BLaER1 treated with 17β-estradiol and CSF1 and Interleukin-3, amounts not matched to agents 10 nM and 100 nM (cell line): Measurements from ENCODE around the gene ST6GALNAC1.

Experiments
- H3K27ac ChIP-seq, 11 experiments: shearing (Covaris generic); formaldehyde crosslinking; 2 replicates each; pipeline ENCODE4 v1.8.1; 2022
- H3K27me3 ChIP-seq, 11 experiments: shearing (Covaris generic); formaldehyde crosslinking; 2 replicates each; pipeline ENCODE4 v1.8.1; 2022
- H3K36me3 ChIP-seq, 11 experiments: shearing (Covaris generic); formaldehyde crosslinking; 2 replicates each; pipeline ENCODE4 v1.8.1; 2022
- H3K4me1 ChIP-seq, 10 experiments: shearing (Covaris generic); formaldehyde crosslinking; 2 replicates each; pipeline ENCODE4 v1.8.1; 2022
- H3K4me2 ChIP-seq, 11 experiments: shearing (Covaris generic); formaldehyde crosslinking; 2 replicates each; pipeline ENCODE4 v1.8.1; 2022
- H3K4me3 ChIP-seq, 10 experiments: shearing (Covaris generic); formaldehyde crosslinking; 2 replicates each; pipeline ENCODE4 v1.8.1; 2022
- H3K9ac ChIP-seq, 11 experiments: shearing (Covaris generic); formaldehyde crosslinking; 2 replicates each; pipeline ENCODE4 v1.8.1; 2022
- H3K9me3 ChIP-seq, 11 experiments: shearing (Covaris generic); formaldehyde crosslinking; replicated peaks in 1 of 11; 2 replicates each; pipeline ENCODE4 v1.8.1; 2022
- H4K20me1 ChIP-seq, 11 experiments: shearing (Covaris generic); formaldehyde crosslinking; 2 replicates each; pipeline ENCODE4 v1.8.1; 2022
- Cebpa-rat ChIP-seq, 11 experiments: shearing (Covaris generic); IDR thresholded peaks; 2 replicates each; pipeline ENCODE4 v1.8.1; 2022

Gene ST6GALNAC1

GRCh38 chr17:76585649-76586593 lies 57.6 kb downstream of the ST6GALNAC1 start, which contains the start of gene ST6GALNAC2:
TSS of gene ST6GALNAC2 (minus strand) at chr17:76585860. CDS start at chr17:76585808, 52 bp downstream.
- H3K27me3 ChIP-seq: peaks cover 66 to 88% (median 84%) of the 10 kb centered on the region in 11 experiments
- peaks cover 11 to 40% (median 34%) of the 10 kb centered on the region in 10 experiments; a peak in 17 of 20 replicates for H3K4me1 ChIP-seq
- peaks cover 0 to 6% (median 0%) of the 10 kb centered on the region in 11 experiments; a peak in 1 of 22 replicates for H3K9me3 ChIP-seq
- 0 out of 22 replicates have a peak within 1 kb of the TSS, but pooled peaks of 2 of the 11 experiments have one; percentile 4 to 8 for H3K27ac ChIP-seq
- H3K9ac ChIP-seq: peak within 1 kb of the TSS; percentile 19 to 78 (median 64); a peak in 21 of 22 replicates
- TF ChIP-seq Cebpa-rat (IDR thresholded peaks at IDR 0.05): no peak
- H3K4me3 ChIP-seq: peak within 1 kb of the TSS; percentile 49 to 72 (median 63)
- no peaks in the 10 kb centered on the region for H3K36me3 ChIP-seq
- peaks cover 0 to 29% (median 26%) of the 10 kb centered on the region in 11 experiments; a peak in 16 of 22 replicates for H4K20me1 ChIP-seq
- H3K4me2 ChIP-seq: peak within 1 kb of the TSS; percentile 89 to 100 (median 99)

- Histone ChIP-seq H3K4me2 (peak overlapping the region; percentile 89 to 100 (median 99)), H3K4me3 (peak overlapping the region; percentile 49 to 72 (median 63)), H3K27me3 (peaks cover 66 to 91% (median 84%) of the 10 kb centered on the region in 11 experiments), H3K27ac (0 out of 22 replicates have a peak overlapping the region, but pooled peaks of 2 of the 11 experiments have one; percentile 4 to 8), H3K36me3 (no peaks in the 10 kb centered on the region), H3K9me3 (peaks cover 0 to 6% (median 0%) of the 10 kb centered on the region in 11 experiments; a peak in 1 of 22 replicates), H3K9ac (peak overlapping the region; percentile 19 to 78 (median 64); a peak in 21 of 22 replicates), H4K20me1 (peaks cover 0 to 29% (median 26%) of the 10 kb centered on the region in 11 experiments; a peak in 16 of 22 replicates), H3K4me1 (peaks cover 15 to 38% (median 33%) of the 10 kb centered on the region in 10 experiments; a peak in 17 of 20 replicates)
- TF ChIP-seq Cebpa-rat (IDR thresholded peaks at IDR 0.05): no peak
Observed at GRCh38 chr17:76585033-76585648, 58.4 kb downstream of the ST6GALNAC1 start.

GRCh38 chr17:76584427-76585032 lies 59.0 kb downstream of the ST6GALNAC1 start:
- peaks cover 0 to 6% (median 0%) of the 10 kb centered on the region in 11 experiments; a peak in 1 of 22 replicates for H3K9me3 ChIP-seq
- peaks cover 15 to 34% (median 28%) of the 10 kb centered on the region in 10 experiments; a peak in 17 of 20 replicates for H3K4me1 ChIP-seq
- H4K20me1 ChIP-seq: peaks cover 0 to 29% (median 26%) of the 10 kb centered on the region in 11 experiments; a peak in 16 of 22 replicates
- peak overlapping the region; percentile 49 to 72 (median 63) for H3K4me3 ChIP-seq
- no peak overlapping the region for H3K27ac ChIP-seq
- peak overlapping the region in 9 of 11 experiments; percentile 57 to 78 (median 64); a peak in 11 of 22 replicates for H3K9ac ChIP-seq
- H3K27me3 ChIP-seq: peaks cover 64 to 90% (median 83%) of the 10 kb centered on the region in 11 experiments
- TF ChIP-seq Cebpa-rat (IDR thresholded peaks at IDR 0.05): no peak
- H3K36me3 ChIP-seq: no peaks in the 10 kb centered on the region
- H3K4me2 ChIP-seq: peak overlapping the region; percentile 89 to 100 (median 99)

- no peak for TF ChIP-seq Cebpa-rat (IDR thresholded peaks at IDR 0.05)
- Histone ChIP-seq H3K27ac (no peak overlapping the region), H4K20me1 (peaks cover 0 to 29% (median 26%) of the 10 kb centered on the region in 11 experiments; a peak in 16 of 22 replicates), H3K4me3 (no peak overlapping the region), H3K9me3 (no peaks in the 10 kb centered on the region), H3K4me1 (peaks cover 22 to 43% (median 36%) of the 10 kb centered on the region in 10 experiments; a peak in 19 of 20 replicates), H3K4me2 (no peak overlapping the region), H3K36me3 (no peaks in the 10 kb centered on the region), H3K9ac (no peak overlapping the region), H3K27me3 (peaks cover 48 to 71% (median 66%) of the 10 kb centered on the region in 11 experiments)
Observed at GRCh38 chr17:76582660-76583059, 60.9 kb downstream of the ST6GALNAC1 start.

- no peak overlapping the region for H3K4me3 ChIP-seq
Observed at GRCh38 chr17:76581515-76581914, 62.0 kb downstream of the ST6GALNAC1 start.

GRCh38 chr17:76579281-76579680 lies 64.3 kb downstream of the ST6GALNAC1 start:
- Histone ChIP-seq H3K4me3 (no peak overlapping the region), H3K36me3 (no peaks in the 10 kb centered on the region), H3K27me3 (peaks cover 25 to 48% (median 34%) of the 10 kb centered on the region in 11 experiments), H3K4me2 (peak overlapping the region; percentile 1 to 55 (median 29); a peak in 18 of 22 replicates), H4K20me1 (peaks cover 0 to 2% (median 0%) of the 10 kb centered on the region in 11 experiments; a peak in 4 of 22 replicates), H3K9ac (no peak overlapping the region), H3K4me1 (peaks cover 9 to 19% (median 12%) of the 10 kb centered on the region in 10 experiments; a peak in 16 of 20 replicates), H3K9me3 (no peaks in the 10 kb centered on the region), H3K27ac (no peak overlapping the region)
- TF ChIP-seq Cebpa-rat (IDR thresholded peaks at IDR 0.05): no peak

More at GRCh38 chr17:76581515-76581914, 62.0 kb downstream of the ST6GALNAC1 start:
- TF ChIP-seq Cebpa-rat (IDR thresholded peaks at IDR 0.05): no peak
- no peak overlapping the region for H3K27ac ChIP-seq
- H3K36me3 ChIP-seq: no peaks in the 10 kb centered on the region
- no peak overlapping the region for H3K9ac ChIP-seq
- no peak overlapping the region for H3K4me2 ChIP-seq
- H3K4me1 ChIP-seq: peaks cover 18 to 38% (median 29%) of the 10 kb centered on the region in 10 experiments; a peak in 19 of 20 replicates
- peaks cover 0 to 22% (median 19%) of the 10 kb centered on the region in 11 experiments; a peak in 15 of 22 replicates for H4K20me1 ChIP-seq
- H3K9me3 ChIP-seq: no peaks in the 10 kb centered on the region
- peaks cover 36 to 60% (median 55%) of the 10 kb centered on the region in 11 experiments for H3K27me3 ChIP-seq

- no peak overlapping the region for H3K4me3 ChIP-seq
- no peaks in the 10 kb centered on the region for H3K36me3 ChIP-seq
- H3K4me2 ChIP-seq: peak overlapping the region in 3 of 11 experiments; percentile 35 to 55 (median 43); a peak in 2 of 22 replicates
- H3K27ac ChIP-seq: no peak overlapping the region
- H3K27me3 ChIP-seq: peaks cover 22 to 48% (median 30%) of the 10 kb centered on the region in 11 experiments
- no peaks in the 10 kb centered on the region for H3K9me3 ChIP-seq
- H3K9ac ChIP-seq: no peak overlapping the region
- H4K20me1 ChIP-seq: peaks cover 0 to 9% (median under 1%) of the 10 kb centered on the region in 11 experiments; a peak in 6 of 22 replicates
- peaks cover 10 to 19% (median 12%) of the 10 kb centered on the region in 10 experiments; a peak in 18 of 20 replicates for H3K4me1 ChIP-seq
- TF ChIP-seq Cebpa-rat (IDR thresholded peaks at IDR 0.05): no peak
Observed at GRCh38 chr17:76578376-76578775, 65.2 kb downstream of the ST6GALNAC1 start.

GRCh38 chr17:76577876-76578275 lies 65.7 kb downstream of the ST6GALNAC1 start:
- TF ChIP-seq Cebpa-rat (IDR thresholded peaks at IDR 0.05): no peak
- Histone ChIP-seq H3K27me3 (peaks cover 24 to 48% (median 29%) of the 10 kb centered on the region in 11 experiments), H3K9ac (no peak overlapping the region)

More at GRCh38 chr17:76577876-76578275, 65.7 kb downstream of the ST6GALNAC1 start:
- no peaks in the 10 kb centered on the region for H3K9me3 ChIP-seq
- no peak overlapping the region for H3K4me3 ChIP-seq
- H3K36me3 ChIP-seq: no peaks in the 10 kb centered on the region
- no peak overlapping the region for H3K27ac ChIP-seq
- H3K4me2 ChIP-seq: no peak overlapping the region
- peaks cover 0 to 14% (median 5%) of the 10 kb centered on the region in 11 experiments; a peak in 14 of 22 replicates for H4K20me1 ChIP-seq
- peaks cover 12 to 20% (median 15%) of the 10 kb centered on the region in 10 experiments; a peak in 19 of 20 replicates for H3K4me1 ChIP-seq
